Measurements from ENCODE around the gene GOLGA8T. TPM values are rescaled to one million over a fixed set of nuclear protein-coding genes. Genes with fewer than 3 reads are reported as not detected.
A peak's percentile ranks its signal among the peaks of the same experiment; 100 is the strongest.
"Not testable (repeated sequence)": the region's sequence is repeated elsewhere in the genome, so short reads cannot be mapped to it uniquely, and the experiment has no call there.

The GOLGA8T gene, protein sequence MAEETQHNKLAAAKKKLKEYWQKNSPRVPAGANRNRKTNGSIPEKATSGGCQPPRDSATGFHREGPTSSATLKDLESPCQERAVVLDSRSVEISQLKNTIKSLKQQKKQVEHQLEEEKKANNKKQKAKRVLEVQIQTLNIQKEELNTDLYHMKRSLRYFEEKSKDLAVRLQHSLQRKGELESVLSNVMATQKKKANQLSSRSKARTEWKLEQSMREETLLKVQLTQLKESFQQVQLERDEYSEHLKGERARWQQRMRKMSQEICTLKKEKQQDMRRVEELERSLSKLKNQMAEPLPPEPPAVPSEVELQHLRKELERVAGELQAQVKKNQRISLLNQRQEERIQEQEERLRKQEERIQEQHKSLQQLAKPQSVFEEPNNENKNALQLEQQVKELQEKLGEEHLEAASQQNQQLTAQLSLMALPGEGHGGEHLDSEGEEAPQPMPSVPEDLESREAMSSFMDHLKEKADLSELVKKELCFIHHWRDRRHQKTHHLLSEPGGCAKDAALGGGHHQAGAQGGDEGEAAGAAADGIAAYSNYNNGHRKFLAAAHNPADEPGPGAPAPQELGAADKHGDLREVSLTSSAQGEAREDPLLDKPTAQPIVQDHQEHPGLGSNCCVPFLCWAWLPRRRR
- under 1 TPM in 1 of 2 donors, not detected in 1; 0.05 TPM for polyA plus RNA-seq

DNA sequence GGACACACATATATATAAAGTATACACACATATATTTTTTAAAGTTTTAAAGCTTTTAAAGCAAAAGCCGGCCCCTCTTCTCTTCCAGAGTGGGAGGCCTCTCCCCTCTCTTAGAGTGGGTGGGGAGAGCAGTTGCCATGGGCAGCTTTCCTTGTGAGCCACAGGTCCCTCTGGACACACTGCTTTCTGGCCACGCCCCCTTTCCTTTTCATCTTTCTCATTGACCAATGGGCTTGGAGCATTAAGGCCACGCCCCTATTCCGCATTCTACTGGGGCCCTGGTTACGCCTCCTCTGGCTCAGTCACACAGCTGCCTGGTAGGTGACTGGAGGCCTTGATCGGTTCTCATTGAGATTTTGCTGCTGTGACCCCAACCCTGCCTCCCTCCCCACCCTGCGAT, at the start of gene GOLGA8T:
Gene GOLGA8T (plus strand): TSS at position 301 of the 400 bp plus-strand sequence. CDS start 98 bp downstream, at position 399.
- not testable (repeated sequence) for H3K9me3 ChIP-seq (ENCODE audit: control insufficient read depth in 2 of 2, insufficient read depth in 1 of 2, low read depth in 1 of 2, low read length in 1 of 2); H3K27me3 ChIP-seq (ENCODE audit: control insufficient read depth in 1 of 2, insufficient read depth in 2 of 2, low read length in 2 of 2); H3K36me3 ChIP-seq (ENCODE audit: control insufficient read depth in 2 of 2, insufficient read depth in 2 of 2, low read length in 1 of 2); H3K27ac ChIP-seq (ENCODE audit: low read depth in 2 of 2, low read length in 1 of 2); H3K4me3 ChIP-seq (ENCODE audit: low read depth in 1 of 2, low read length in 2 of 2); H3K4me1 ChIP-seq (ENCODE audit: control insufficient read depth in 2 of 2, insufficient read depth in 2 of 2, low read length in 1 of 2)
- no CpG with 5 or more reads among the region's 7 CpGs for WGBS, 2 donors

DNA sequence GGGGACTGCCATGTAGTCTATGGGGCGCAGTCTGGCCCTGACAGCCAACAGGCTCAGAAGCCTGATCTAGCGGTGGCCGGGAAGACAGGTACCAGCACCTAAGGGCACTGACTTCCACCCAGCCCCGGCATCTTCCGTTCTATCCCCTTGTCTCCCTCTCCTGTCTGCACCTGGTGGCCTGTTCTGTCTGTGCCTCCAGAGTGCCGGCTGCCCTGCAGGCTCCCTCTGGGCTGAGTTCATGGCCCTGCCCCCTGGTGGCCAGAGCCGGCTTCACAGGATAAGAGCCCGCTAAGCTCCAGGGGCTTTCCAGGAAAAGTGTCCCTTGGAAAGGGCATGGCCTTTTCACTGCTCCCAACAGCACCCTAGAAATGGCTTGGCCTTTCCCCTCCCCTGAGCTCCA, 37.0 kb upstream of the GOLGA8T start:
- H3K4me3 ChIP-seq (ENCODE audit: low read depth in 1 of 2, low read length in 2 of 2); H3K36me3 ChIP-seq (ENCODE audit: control insufficient read depth in 2 of 2, insufficient read depth in 2 of 2, low read length in 1 of 2); H3K4me1 ChIP-seq (ENCODE audit: control insufficient read depth in 2 of 2, insufficient read depth in 2 of 2, low read length in 1 of 2); H3K27me3 ChIP-seq (ENCODE audit: control insufficient read depth in 1 of 2, insufficient read depth in 2 of 2, low read length in 2 of 2); H3K27ac ChIP-seq (ENCODE audit: low read depth in 2 of 2, low read length in 1 of 2); H3K9me3 ChIP-seq (ENCODE audit: control insufficient read depth in 2 of 2, insufficient read depth in 1 of 2, low read depth in 1 of 2, low read length in 1 of 2): not testable (repeated sequence)
- WGBS, 2 donors, result no CpG with 5 or more reads among the region's 8 CpGs

DNA sequence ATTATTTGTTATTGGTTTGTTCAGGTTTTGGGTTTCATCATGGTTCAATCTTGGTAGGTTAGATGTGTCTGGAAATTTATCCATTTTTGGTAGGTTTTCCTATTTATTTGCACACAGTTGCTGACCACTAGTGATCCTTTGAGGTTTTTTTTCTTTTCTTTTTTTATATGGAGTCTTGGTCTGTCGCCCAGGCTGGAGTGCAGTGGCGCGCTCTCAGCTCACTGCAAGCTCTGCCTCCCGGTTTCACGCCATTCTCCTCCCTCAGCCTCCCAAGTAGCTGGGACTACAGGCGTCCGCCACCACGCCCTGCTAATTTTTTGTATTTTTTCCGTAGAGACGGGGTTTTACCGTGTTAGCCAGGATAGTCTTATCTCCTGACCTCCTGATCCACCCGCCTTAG, 32.0 kb upstream of the GOLGA8T start:
- not testable (repeated sequence) for H3K27me3 ChIP-seq (ENCODE audit: control insufficient read depth in 1 of 2, insufficient read depth in 2 of 2, low read length in 2 of 2); H3K4me3 ChIP-seq (ENCODE audit: low read depth in 1 of 2, low read length in 2 of 2); H3K9me3 ChIP-seq (ENCODE audit: control insufficient read depth in 2 of 2, insufficient read depth in 1 of 2, low read depth in 1 of 2, low read length in 1 of 2); H3K36me3 ChIP-seq (ENCODE audit: control insufficient read depth in 2 of 2, insufficient read depth in 2 of 2, low read length in 1 of 2); H3K27ac ChIP-seq (ENCODE audit: low read depth in 2 of 2, low read length in 1 of 2); H3K4me1 ChIP-seq (ENCODE audit: control insufficient read depth in 2 of 2, insufficient read depth in 2 of 2, low read length in 1 of 2)
- no CpG with 5 or more reads among the region's 12 CpGs for WGBS, 2 donors

DNA sequence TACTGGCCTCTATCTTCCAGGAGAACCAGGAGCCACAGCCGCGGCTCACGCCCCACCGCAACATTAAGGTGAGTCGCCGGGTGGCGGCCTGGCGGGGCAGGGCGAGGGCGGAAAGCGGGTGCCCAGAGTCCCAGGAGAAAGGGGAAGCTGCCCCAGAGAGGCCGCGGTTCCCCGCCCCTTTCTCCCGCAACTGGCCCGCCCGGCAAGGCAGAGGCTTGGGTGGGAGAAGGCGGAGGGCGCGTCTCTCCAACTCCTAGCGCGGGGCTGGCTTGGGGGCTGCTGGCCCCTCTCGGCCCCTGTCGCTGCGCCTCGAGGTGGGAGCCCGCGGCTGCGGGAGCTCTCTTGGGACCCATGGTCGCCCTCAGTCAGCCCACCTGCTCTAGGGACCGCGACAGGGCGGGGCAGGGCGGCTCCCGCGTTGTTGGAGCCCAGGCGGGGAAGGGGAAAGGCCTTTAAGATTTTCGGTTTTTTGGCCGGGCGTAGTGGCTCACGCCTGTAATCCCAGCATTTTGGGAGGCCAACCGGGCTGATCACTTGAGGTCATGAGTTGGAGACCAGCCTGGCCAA, 30.8 kb upstream of the GOLGA8T start:
- H3K9me3 ChIP-seq (ENCODE audit: control insufficient read depth in 2 of 2, insufficient read depth in 1 of 2, low read depth in 1 of 2, low read length in 1 of 2); H3K27me3 ChIP-seq (ENCODE audit: control insufficient read depth in 1 of 2, insufficient read depth in 2 of 2, low read length in 2 of 2); H3K36me3 ChIP-seq (ENCODE audit: control insufficient read depth in 2 of 2, insufficient read depth in 2 of 2, low read length in 1 of 2); H3K27ac ChIP-seq (ENCODE audit: low read depth in 2 of 2, low read length in 1 of 2); H3K4me1 ChIP-seq (ENCODE audit: control insufficient read depth in 2 of 2, insufficient read depth in 2 of 2, low read length in 1 of 2): not testable (repeated sequence)
- WGBS, 2 donors, result 6 to 8% methylated on average over 7 to 20 of the region's 42 CpGs
- peak overlapping the region in 1 of 2 donors; percentile 31 for H3K4me3 ChIP-seq (ENCODE audit: low read depth in 1 of 2, low read length in 2 of 2)

DNA sequence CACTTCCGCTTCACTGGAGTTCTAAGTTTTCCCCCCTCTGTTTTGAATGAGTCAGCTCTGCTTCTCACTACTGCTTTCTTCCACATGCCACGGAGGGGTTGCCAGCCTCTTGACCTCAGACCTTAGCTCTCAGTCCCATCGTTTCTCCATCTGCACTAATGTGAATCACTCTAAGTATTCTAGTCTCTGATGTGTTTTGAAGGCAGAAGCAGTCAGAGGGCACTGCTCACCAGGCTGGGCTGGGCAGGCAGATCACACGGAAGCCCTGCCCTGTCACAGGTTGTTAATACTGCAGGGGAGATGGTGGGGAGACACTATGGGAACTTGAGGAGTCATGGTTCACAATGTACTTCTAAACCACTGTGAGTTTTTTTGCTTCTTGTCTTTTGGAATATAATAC, 24.3 kb upstream of the GOLGA8T start:
- H3K36me3 ChIP-seq (ENCODE audit: control insufficient read depth in 2 of 2, insufficient read depth in 2 of 2, low read length in 1 of 2); H3K4me3 ChIP-seq (ENCODE audit: low read depth in 1 of 2, low read length in 2 of 2); H3K9me3 ChIP-seq (ENCODE audit: control insufficient read depth in 2 of 2, insufficient read depth in 1 of 2, low read depth in 1 of 2, low read length in 1 of 2); H3K27ac ChIP-seq (ENCODE audit: low read depth in 2 of 2, low read length in 1 of 2); H3K27me3 ChIP-seq (ENCODE audit: control insufficient read depth in 1 of 2, insufficient read depth in 2 of 2, low read length in 2 of 2); H3K4me1 ChIP-seq (ENCODE audit: control insufficient read depth in 2 of 2, insufficient read depth in 2 of 2, low read length in 1 of 2): not testable (repeated sequence)
- no CpG with 5 or more reads among the region's 4 CpGs for WGBS, 2 donors

DNA sequence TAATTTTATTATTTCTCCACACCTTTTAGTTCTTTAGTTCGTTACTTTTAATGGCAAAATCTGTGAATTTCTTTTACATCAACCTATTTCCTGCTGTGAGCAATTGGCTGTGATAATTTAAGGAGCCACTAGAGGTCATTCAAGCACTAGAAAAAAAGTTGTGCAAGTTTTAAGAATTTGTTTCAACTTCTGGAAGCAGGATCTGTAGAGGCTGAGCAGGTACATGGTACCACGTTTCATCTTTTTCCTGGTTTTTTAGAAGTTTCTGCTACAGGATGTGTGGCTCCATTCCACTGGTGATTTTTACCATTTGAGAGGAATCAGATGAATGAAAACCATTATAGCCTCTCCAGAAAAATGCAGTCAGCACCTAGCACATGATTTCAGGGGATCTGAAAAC, 4.8 kb upstream of the GOLGA8T start:
- not testable (repeated sequence) for H3K4me3 ChIP-seq (ENCODE audit: low read depth in 1 of 2, low read length in 2 of 2); H3K27ac ChIP-seq (ENCODE audit: low read depth in 2 of 2, low read length in 1 of 2); H3K36me3 ChIP-seq (ENCODE audit: control insufficient read depth in 2 of 2, insufficient read depth in 2 of 2, low read length in 1 of 2); H3K9me3 ChIP-seq (ENCODE audit: control insufficient read depth in 2 of 2, insufficient read depth in 1 of 2, low read depth in 1 of 2, low read length in 1 of 2); H3K4me1 ChIP-seq (ENCODE audit: control insufficient read depth in 2 of 2, insufficient read depth in 2 of 2, low read length in 1 of 2); H3K27me3 ChIP-seq (ENCODE audit: control insufficient read depth in 1 of 2, insufficient read depth in 2 of 2, low read length in 2 of 2)
- WGBS, 2 donors, result 0% methylated on average over 1 of the region's 2 CpGs

DNA sequence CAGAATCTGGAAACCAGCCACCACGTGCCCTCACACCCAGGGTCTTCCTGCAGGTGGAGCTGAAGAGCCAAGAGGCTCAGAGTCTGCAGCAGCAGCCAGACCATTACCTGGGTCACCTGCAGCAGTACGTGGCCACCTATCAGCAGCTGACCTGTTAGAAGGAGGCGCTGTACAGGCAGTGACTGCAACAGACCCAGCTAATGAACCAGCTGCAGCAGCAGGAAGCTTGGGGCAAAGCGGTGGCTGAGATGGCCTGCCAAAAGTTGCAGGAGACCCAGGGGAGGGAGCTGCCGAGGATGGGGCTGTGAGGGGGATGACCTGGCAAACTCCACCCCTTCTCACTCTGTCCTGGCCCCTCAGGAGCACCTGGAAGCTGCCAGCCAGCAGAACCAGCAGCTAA, 8.4 kb downstream of the GOLGA8T start:
- not testable (repeated sequence) for H3K4me3 ChIP-seq (ENCODE audit: low read depth in 1 of 2, low read length in 2 of 2); H3K27me3 ChIP-seq (ENCODE audit: control insufficient read depth in 1 of 2, insufficient read depth in 2 of 2, low read length in 2 of 2); H3K36me3 ChIP-seq (ENCODE audit: control insufficient read depth in 2 of 2, insufficient read depth in 2 of 2, low read length in 1 of 2); H3K9me3 ChIP-seq (ENCODE audit: control insufficient read depth in 2 of 2, insufficient read depth in 1 of 2, low read depth in 1 of 2, low read length in 1 of 2); H3K27ac ChIP-seq (ENCODE audit: low read depth in 2 of 2, low read length in 1 of 2); H3K4me1 ChIP-seq (ENCODE audit: control insufficient read depth in 2 of 2, insufficient read depth in 2 of 2, low read length in 1 of 2)
- WGBS, 2 donors, result 56 to 61% methylated on average over 2 to 3 of the region's 5 CpGs

DNA sequence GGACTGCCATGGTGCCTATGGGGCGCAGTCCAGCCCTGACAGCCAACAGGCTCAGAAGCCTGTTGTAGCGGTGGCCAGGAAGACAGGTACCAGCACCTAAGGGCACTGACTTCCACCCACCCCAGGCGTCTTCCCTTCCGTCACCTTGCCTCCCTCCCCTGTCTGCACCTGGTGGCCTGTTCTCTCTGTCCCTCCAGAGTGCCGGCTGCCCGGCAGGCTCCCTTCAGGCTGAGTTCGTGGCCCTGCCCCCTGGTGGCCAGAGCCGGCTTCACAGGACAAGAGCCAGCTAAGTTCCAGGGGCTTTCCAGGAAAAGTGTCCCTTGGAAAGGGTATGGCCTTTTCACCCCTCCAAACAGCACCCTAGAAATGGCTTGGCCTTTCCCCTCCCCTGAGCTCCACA, 15.0 kb downstream of the GOLGA8T start:
- H3K27me3 ChIP-seq (ENCODE audit: control insufficient read depth in 1 of 2, insufficient read depth in 2 of 2, low read length in 2 of 2); H3K4me3 ChIP-seq (ENCODE audit: low read depth in 1 of 2, low read length in 2 of 2); H3K4me1 ChIP-seq (ENCODE audit: control insufficient read depth in 2 of 2, insufficient read depth in 2 of 2, low read length in 1 of 2); H3K36me3 ChIP-seq (ENCODE audit: control insufficient read depth in 2 of 2, insufficient read depth in 2 of 2, low read length in 1 of 2); H3K9me3 ChIP-seq (ENCODE audit: control insufficient read depth in 2 of 2, insufficient read depth in 1 of 2, low read depth in 1 of 2, low read length in 1 of 2); H3K27ac ChIP-seq (ENCODE audit: low read depth in 2 of 2, low read length in 1 of 2): not testable (repeated sequence)
- no CpG with 5 or more reads among the region's 8 CpGs for WGBS, 2 donors

DNA sequence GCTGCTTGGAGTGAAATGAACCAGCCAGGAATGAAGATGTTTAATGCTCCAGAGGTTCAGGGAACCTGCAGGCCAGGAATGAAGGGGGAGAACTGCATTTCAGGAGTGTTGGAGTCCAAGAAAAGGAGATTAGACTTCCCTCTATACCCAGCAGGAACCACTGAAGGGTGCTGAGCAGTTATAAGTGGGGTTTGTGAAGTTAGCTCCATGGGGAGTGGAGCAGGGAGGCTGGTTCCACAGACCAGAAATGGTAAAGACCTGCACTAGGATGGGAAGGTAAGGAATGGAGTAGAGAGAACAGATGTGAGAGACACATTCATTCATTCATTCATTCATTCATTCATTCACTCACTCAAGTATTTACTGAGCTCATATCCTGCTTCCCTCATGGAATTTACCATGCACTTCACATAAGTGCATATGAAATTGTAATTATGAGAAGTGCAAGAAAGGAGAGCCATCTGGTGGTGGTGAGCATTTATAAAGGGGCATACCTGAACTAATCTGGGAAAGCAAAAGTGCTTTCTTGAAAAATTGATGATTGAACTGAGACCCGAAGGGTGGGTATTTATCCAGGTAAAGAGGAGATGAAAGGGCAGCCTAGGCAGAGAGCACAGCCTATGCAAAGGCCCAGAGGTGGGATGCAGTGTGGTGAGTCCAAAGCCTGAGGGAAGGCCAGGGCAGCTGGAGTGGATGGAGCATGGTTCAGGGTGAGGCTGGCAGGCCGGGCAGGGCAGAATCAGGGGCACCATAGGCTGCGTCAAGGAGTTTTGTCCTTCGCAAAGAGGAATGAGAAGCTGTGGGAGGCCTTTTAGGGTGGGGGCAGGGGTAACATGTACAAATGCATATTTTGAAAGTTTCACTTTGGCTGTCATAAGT, 27.9 kb downstream of the GOLGA8T start:
- not testable (repeated sequence) for H3K4me3 ChIP-seq (ENCODE audit: low read depth in 1 of 2, low read length in 2 of 2); H3K36me3 ChIP-seq (ENCODE audit: control insufficient read depth in 2 of 2, insufficient read depth in 2 of 2, low read length in 1 of 2); H3K9me3 ChIP-seq (ENCODE audit: control insufficient read depth in 2 of 2, insufficient read depth in 1 of 2, low read depth in 1 of 2, low read length in 1 of 2); H3K27me3 ChIP-seq (ENCODE audit: control insufficient read depth in 1 of 2, insufficient read depth in 2 of 2, low read length in 2 of 2); H3K4me1 ChIP-seq (ENCODE audit: control insufficient read depth in 2 of 2, insufficient read depth in 2 of 2, low read length in 1 of 2); H3K27ac ChIP-seq (ENCODE audit: low read depth in 2 of 2, low read length in 1 of 2)
- WGBS, 2 donors, result 70 to 75% methylated on average over 4 of the region's 4 CpGs
